HG03135 (cell line): ENCODE results near the gene ZNF319.

Experiments used
- ATAC-seq: cut with Tn5 transposase; IDR thresholded peaks from one replicate; pipeline ENCODE4 v1.9.1; 2021; ENCODE audit warnings: mild to moderate bottlenecking, moderate library complexity; ENCODE audit not compliant: unreplicated experiment

ZNF319 gene

DNA sequence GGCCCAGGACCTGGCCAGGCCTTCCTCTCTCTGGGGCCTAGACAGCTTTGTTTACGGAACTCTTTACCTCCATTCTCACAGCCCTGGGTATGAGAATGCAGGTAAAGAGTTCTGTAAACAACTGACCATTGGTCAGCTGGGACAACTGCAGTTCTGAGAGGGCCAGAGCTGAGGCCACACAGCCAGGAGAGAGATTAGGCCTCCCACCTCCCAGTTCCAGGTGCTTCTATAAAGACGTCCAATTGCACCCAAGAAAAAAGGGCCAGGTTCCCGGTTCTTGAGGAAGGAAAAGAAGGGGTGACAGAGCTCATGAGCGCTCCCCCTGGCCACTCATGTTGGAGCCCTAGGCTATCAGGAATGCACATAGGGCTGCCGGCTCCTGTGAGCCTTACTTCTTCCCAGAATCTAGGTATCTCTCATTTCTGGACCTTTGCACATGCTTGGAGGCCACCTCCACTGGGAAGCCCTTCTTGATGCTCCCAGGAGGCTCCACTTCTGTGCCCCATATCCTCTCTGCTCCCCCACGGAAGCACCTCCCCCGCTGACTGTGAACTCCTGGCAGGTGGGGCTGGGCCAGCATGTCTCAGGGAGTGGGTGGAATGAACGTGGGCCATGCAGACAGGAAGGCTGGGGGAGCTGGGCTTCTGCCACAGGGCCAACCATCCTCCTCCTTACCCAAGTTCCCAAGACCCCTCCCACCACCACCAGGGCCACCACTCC lies 42.6 kb downstream of the ZNF319 start:
- ATAC-seq = no peak

DNA sequence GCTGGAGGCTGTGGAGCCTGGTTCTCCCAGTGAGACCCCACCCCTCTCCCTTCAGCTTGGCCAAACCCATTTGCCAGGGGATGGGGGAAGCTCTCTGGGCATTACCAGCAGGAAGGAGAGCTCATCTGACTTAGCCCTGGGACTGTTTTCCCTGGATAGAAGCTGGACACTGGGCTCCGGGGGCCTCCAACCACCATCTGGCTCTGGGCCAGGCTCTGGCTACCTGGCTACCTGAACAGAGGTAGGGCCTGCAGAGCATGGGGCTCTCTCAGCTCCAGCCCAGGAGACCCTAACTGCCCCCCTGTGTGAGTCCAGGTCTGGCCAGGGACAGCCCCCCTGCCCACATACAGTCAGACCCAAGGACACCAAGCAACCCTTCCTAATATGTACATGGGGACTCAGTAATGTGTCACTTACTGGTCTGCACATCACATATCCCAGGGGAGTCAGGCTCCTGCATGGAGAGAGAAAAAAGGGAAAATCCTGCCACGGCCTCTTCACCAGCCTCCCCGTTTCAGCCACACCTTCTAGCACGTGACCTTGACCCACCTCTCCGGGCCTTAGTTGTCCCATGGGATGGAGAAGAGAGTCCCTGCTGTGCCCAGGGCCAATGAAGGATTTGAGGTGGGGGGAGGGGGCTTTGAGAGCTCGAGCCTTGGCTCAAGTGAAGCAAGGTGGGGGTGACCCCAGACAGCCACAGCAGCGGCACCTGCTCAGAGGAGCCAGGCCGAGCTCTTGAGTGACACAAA lies 43.4 kb downstream of the ZNF319 start:
- no peak for ATAC-seq

DNA sequence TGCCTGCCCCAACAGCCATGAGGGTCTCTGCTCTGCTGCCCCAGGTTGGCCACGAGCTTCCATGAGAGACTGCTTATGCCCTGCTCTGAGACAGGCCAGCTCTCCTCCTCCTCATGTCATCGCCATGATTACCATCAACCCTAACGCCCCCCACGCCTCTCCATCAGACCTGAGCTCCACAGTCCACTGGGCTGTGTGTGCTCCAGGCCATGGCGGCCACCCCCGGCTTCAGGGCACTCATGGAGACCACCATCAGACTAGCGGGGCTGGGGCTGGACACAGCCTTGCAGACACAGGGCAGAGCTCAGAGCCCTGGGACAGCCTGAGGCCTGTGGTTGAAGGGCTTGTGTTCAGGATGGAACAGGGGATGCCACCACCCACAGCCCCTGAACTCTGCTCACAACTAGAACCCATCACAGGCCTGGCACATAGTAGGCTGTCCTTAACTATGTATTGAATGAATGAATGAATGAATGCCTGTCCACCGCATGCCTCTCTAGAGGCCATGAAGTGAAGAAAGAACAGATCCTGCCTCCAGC lies 44.1 kb downstream of the ZNF319 start:
- ATAC-seq = no peak

DNA sequence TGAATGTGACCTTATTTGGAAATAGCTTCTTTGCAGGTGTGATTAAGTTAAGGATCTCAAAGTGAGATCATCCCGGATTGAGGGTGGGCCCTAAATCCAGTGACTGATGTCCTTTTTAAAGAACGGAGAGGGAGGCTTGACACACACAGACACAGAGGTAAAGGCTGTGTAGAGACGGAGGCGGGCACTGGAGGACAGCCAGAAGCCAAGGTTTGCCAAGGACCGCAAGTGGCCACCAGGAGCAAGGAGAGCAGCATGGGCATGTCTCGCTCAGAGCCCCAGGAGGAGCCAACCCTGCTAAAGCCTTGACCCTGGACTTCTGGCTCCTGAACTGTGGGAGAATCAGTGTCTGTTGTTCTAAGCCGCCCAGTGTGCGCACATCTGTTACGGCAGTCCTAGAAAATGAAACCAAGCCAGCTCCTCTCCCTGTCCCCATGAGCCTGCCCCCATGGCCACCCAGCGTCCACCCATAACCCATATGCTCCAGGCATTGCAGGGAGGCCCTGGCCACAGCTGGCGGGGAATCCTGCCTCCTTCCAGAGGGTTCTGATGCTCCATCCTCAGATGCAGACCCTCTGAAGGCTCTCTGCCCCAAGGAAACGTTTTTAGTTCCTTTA lies 44.8 kb downstream of the ZNF319 start:
- ATAC-seq = no peak

DNA sequence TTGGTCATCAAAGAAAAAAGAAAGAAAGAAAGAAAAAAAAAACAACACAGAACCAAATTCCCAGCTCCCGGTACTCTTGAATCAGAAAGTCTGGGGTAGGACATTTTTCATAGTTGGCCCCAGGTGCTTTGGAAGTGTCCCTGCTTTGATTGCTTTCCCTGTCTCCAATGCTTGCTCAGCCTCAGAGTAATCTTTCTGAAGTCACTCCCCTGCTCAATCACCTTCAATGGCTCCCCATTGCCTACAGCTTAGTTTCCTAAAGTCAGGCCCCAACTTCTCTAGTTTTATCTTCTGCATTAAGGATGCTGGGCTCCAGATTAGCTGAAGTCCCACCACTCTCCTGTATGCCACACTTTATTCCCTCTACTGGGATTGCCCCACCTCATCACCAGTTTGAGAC lies 46.6 kb downstream of the ZNF319 start:
- no peak for ATAC-seq

DNA sequence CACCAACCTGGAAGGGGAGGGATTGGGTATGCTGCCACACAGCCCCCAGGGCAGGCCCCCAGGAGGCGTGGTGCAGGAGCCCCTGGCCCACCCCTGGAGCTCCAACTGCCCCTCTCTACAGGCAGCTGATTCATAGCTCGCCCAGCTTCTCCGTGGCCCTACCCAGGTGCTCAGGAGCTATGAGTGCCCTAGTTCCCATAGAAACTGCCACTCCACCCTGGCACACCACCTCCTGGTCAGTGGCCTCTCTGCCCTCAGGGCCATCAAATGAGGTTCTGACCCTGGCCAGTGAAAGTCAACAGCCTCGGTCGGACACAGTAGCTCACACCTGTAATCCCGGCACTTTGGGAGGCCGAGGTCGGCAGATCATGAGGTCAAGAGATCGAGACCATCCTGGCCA lies 47.6 kb downstream of the ZNF319 start:
- no peak for ATAC-seq

DNA sequence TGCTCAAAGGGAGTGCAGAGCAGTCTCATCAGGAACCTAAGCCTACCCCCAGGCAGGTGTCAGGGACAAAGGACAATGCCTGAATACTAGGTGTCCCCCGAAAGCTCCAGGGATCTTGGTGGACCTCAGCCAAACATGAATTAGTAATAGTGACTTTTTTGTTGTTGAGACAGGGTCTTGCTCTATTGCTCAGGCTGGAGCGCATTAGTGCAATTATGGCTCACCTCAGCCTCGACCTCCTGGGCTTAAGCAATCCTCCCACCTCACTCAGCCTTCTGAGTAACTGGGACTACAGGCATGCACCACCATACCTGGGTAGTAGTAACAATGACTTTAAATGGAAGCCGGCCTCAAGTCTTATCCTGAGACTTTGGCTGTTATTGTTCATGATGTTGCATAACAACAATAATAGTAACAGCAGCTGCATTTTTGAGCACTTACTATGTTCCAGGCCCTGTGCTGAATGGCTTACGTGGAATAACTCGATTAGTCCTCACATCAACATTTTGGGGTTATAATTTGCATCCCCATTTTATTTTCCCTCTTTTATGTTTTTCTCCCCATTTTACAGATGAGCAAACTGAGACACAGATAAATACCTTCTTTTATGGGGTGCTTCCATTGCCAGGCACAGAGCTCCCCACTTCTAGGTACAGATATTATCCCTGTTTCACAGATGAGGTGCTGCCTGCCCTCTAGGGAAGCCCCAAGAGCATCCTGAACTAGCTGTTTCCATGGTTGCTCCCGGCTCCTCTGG lies 49.1 kb downstream of the ZNF319 start:
- ATAC-seq = no peak

DNA sequence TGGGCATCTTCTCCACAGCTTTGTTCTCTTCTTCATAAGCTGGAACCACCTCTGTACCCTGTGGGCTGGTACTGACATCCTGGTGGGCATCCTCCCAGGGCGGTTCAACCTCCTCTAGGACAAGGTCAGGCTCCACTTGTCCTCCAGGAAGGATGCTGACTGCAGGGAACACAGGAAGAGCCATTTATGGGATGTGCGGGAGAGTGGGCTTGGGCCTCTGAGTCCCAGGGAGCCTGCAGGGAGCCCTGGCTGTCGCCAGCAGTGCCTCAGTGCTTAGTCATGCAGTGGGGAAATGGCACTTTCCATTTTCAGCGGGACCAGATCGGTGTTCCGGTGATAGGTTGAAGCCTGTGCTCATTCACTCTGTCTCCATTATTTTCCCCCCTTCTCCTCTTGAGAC lies 50.1 kb downstream of the ZNF319 start:
- no peak for ATAC-seq

DNA sequence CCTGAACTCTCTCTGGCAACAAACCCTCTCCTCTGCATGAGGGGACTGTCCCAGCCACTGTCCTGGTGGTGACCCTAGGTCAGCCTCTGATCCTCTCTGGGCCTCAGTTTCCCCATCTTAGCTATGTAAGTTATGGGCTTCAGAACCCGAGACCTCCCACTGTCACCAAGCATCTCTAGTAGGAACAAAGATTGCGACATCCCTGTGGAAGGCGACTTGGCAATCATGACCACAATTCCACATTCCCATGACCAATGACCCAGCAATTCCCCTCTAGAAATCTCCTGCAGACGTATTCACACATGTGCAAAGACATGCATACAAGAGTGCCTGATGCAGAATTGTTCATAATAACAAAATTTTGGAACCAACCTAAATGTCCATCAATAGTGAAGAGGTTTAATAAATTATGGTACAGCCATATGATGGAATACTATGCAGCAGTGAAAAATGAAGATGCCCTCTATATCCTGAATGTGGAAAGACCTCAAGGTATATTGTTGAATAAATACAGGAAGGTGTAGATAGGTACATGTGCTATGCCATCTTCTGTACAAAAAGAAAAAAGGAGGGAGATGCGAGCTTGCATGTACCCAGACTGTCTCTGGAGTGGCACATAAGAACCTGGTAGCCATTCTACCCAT lies 50.8 kb downstream of the ZNF319 start:
- ATAC-seq = no peak

DNA sequence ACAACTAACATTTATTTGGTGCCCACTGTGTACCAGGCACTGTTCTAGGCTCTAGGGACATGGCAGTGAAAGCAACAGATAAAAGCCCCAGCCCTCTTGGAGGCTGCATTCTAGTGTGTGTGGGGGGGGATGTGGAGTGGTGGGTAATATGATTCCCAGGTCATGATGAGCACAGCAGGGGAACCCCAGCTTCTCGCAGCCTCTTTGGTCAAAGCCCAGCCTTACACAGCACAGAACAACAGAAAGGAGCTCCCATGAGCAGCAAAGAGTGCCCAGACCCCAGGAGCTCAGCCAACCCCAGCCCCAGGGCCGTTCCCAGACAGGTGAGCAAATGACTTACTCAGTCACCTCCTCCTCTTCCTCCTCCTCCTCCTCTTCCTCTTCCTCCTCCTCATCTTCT lies 51.5 kb downstream of the ZNF319 start:
- ATAC-seq = no peak

DNA sequence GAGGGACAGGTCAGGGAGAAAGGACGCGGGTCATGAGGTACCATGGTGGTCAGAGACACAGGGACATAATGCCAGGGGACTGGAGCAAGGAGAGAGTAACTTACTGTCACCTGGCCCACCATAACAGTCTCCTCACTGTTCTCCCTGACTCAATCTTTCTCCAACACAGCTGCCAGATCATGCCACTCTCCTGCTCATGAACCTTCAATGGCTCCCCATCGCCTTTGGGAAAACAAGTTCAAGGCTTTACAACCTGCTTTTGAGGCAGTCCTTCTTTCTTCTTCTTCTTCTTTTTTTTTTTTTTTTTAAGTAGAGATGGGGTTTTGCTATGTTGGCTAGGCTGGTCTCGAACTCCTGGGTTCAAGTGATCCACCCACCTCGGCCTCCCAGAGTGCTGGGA lies 52.4 kb downstream of the ZNF319 start:
- no peak for ATAC-seq

DNA sequence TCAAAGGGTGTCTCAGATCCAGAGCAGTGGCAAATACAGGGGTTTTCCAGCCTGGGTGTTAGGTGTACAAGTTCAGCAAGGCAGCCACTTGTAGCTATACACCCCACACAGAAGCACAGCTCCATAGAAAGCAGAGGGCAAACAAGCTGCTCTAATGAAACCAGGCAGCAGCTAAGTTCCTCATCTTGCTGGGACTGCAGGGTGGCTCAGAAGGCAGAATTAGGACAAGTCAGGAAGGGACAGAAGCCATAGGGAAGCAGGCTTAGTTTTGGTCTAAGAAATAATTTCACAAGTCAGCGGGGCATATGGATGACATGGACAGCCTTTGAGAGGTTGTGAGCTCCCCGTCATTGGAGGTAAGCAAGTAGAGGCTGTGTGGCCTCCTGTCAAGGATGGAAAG lies 53.2 kb downstream of the ZNF319 start:
- ATAC-seq = no peak

DNA sequence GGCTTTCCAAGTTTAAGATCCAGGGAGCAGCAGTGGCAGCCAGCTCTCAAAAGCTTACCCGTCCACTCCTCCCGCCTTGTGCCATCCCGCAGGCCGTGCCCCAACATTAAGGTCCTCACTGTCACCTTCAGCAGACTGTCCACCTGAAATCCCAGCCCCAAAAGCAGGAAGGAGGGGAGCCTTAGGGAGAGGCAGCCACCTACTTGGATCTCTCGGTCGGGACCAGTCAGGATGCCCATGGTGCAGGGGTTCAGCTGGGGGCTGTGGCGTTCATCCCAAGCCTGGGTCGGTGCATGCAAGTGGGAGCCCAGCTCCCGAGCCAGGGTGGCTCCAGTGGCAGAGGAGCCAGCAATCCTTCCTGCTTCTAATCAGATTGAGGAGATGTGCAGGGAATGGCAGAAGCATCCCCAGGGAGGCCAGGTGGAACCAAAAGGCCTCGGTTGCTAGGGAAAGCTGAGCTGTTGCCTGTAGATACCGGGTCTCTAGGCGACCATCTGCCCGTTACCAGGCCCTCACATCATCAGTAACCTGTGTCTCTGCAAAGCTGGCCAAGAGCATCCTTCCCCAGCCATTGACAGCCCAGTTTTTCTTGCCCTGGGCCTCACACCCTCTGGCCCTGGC lies 54.2 kb downstream of the ZNF319 start:
- ATAC-seq = no peak

DNA sequence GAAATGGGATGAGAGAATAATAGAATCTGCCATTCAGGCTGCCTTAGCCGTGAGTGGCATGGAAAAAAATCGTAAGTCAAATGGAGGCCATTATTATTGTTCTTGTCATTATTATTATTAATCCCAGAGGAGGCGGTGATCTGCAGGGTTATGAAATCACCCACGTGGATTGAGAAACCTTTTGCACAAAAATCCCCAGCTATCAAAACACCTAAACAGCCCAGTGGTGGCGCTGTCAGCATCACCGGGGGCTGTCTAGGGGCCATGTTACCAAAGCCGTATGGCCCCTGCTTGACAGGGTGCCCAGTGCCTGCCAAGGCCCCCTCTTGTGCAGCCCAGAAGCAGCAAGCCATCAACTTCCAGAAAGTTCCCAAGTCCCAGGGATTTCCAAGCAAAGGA lies 54.7 kb downstream of the ZNF319 start:
- ATAC-seq = no peak

DNA sequence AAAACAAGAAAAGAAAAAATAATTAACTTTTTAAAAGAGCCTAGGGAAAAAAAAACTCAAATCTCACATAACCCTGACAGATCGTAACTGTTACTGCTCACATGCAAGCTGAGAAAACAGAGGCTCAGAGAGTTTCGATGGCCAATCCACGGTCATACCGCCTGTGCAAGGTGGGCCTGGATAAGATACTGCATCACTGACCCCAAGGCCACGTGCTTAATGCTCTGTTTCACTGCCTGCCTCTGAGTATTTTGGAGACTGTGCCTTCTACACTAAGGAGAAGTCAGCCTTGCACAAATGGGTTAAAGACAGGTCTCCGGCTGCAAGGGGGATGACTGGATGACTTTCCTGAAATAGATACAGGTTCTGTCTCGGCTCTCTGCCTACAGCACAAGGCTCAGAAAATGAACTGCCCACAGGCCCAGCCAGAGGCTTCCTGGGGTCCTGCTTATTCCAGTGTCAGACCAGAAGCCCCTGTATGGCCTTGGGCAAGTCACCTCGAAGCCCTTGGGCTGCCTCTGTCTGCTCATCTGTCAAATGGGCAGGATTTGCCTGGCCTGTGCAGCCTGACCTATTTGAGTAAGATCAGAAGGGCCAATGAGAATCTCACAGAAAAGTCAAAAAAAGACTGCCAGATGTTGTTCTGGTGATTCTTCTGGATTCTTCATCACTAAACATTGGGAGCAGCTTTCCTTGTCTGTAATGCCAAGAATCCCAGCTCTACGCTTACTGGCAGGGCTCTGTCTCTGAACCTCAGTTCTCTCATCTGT lies 55.3 kb downstream of the ZNF319 start:
- ATAC-seq = no peak
